ENCODE measurements around the gene CITED2.
A peak's percentile ranks its signal among the peaks of the same experiment; 100 is the strongest.

The CITED2 gene

DNA sequence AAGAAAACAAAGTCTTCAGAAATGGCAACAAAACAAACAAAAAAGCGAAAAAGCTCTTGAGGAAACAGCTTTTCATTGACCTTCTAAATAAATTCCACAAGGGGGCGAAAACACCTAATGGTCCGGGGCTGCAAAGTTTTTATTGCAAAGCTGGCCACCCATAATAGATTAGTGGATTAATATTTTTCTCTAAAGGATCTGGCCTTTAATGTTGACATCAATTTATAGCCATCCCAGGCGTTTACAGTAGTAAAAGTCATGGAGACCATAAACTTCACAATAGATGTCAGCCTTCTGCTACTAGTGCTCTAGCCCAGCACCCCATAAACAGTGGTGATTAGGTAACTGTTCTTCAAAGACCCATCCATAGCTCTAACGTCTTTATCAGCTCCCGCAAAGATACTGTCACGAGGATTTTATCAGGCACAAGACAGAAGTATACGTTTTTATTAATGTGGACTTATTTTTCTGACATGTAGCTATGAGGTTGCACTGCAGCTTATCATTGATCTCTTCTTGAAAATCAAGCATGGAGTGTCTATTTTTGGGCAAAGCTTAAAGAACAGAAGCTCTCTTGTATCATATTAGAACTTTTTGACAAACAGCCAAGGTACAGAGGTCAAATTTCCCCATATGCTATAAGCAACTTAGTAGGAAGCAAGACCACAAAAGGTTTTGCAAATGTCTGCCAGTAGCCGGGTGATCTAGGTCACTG, 4.7 kb downstream of the CITED2 start:
- Histone ChIP-seq H2BK5ac (ENCODE audit: low read depth, low read length, poor library complexity) (no peak overlapping the region), H4K8ac (ENCODE audit: low read depth, low read length) (no peak overlapping the region), H3K23ac (ENCODE audit: low read length) (no peak overlapping the region), H3K9ac (ENCODE audit: low read length) (no peak overlapping the region), H3K14ac (ENCODE audit: low read length) (no peak overlapping the region), H3K18ac (ENCODE audit: low read length) (no peak overlapping the region), H3K4me2 (ENCODE audit: low read length) (peak overlapping the region; percentile 9), H4K91ac (ENCODE audit: low read depth, low read length) (no peak overlapping the region), H3K27ac (ENCODE audit: low read depth, low read length) (peak overlapping the region; percentile 50), H3K4me1 (ENCODE audit: control insufficient read depth in 1 of 2, insufficient read depth in 2 of 2, low read length in 2 of 2) (peaks cover 2 to 11% of the 10 kb centered on the region in 2 experiments), H2BK120ac (ENCODE audit: insufficient read depth, low read length, poor library complexity) (no peak overlapping the region), H3K79me1 (ENCODE audit: low read length) (peaks cover 23% of the 10 kb centered on the region), H2AFZ (ENCODE audit: insufficient read depth, low read length, poor library complexity) (no peak overlapping the region), H3K79me2 (ENCODE audit: control insufficient read depth, insufficient read depth, low read length, poor library complexity) (peaks cover 16% of the 10 kb centered on the region), H3K4me3 (ENCODE audit: low read depth, low read length) (no peak overlapping the region), H3K36me3 (ENCODE audit: control insufficient read depth in 1 of 2, insufficient read depth in 2 of 2, low read length in 2 of 2) (peaks cover 9 to 10% of the 10 kb centered on the region in 2 experiments), H2BK12ac (ENCODE audit: low read length) (no peak overlapping the region), H3K9me3 (ENCODE audit: insufficient read depth, low read depth, low read length) (no peaks in the 10 kb centered on the region), H4K12ac (ENCODE audit: low read depth, low read length) (no peak overlapping the region), H2AK5ac (ENCODE audit: low read length) (no peak overlapping the region), H3K4ac (ENCODE audit: low read depth, low read length) (no peak overlapping the region), H3K27me3 (ENCODE audit: insufficient read depth, low read length) (no peaks in the 10 kb centered on the region)
- DNase-seq, result peak in 1 of 2 donors; percentile 77
- WGBS (ENCODE audit: extremely low coverage, insufficient coverage, insufficient read length), result no CpG with 5 or more reads among the region's 9 CpGs

DNA sequence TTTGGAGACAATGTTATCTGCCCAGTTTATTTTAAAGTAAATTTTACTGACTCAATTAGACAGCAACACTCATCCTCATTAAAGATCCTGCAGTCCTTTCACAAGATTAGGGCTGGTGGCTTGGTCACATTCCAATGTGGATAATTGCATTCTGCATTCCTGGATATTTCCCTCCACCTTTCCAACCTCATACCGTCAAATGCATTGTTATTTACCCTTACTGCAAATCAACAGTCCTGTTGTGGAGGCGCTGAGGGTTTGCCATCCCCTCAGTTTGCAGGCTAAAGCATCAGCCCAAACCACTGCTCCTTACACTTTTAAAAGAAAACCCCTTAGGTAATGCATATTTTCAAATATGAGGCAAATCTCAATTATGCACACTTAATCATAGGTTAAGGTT, 5.4 kb downstream of the CITED2 start:
- Histone ChIP-seq H3K9me3 (ENCODE audit: insufficient read depth, low read depth, low read length) (no peaks in the 10 kb centered on the region), H3K27me3 (ENCODE audit: insufficient read depth, low read length) (no peaks in the 10 kb centered on the region), H4K91ac (ENCODE audit: low read depth, low read length) (no peak overlapping the region), H3K79me2 (ENCODE audit: control insufficient read depth, insufficient read depth, low read length, poor library complexity) (peaks cover 12% of the 10 kb centered on the region), H3K9ac (ENCODE audit: low read length) (no peak overlapping the region), H3K27ac (ENCODE audit: low read depth, low read length) (peak overlapping the region; percentile 84), H4K8ac (ENCODE audit: low read depth, low read length) (no peak overlapping the region), H2BK120ac (ENCODE audit: insufficient read depth, low read length, poor library complexity) (no peak overlapping the region), H3K36me3 (ENCODE audit: control insufficient read depth in 1 of 2, insufficient read depth in 2 of 2, low read length in 2 of 2) (peaks cover 9 to 10% of the 10 kb centered on the region in 2 experiments), H3K14ac (ENCODE audit: low read length) (no peak overlapping the region), H2AK5ac (ENCODE audit: low read length) (no peak overlapping the region), H3K4me1 (ENCODE audit: control insufficient read depth in 1 of 2, insufficient read depth in 2 of 2, low read length in 2 of 2) (peaks cover 2 to 11% of the 10 kb centered on the region in 2 experiments), H2BK12ac (ENCODE audit: low read length) (no peak overlapping the region), H3K23ac (ENCODE audit: low read length) (no peak overlapping the region), H3K79me1 (ENCODE audit: low read length) (peaks cover 18% of the 10 kb centered on the region), H3K4me3 (ENCODE audit: low read depth, low read length) (no peak overlapping the region), H3K4ac (ENCODE audit: low read depth, low read length) (no peak overlapping the region), H2BK5ac (ENCODE audit: low read depth, low read length, poor library complexity) (no peak overlapping the region), H4K12ac (ENCODE audit: low read depth, low read length) (no peak overlapping the region), H2AFZ (ENCODE audit: insufficient read depth, low read length, poor library complexity) (no peak overlapping the region), H3K18ac (ENCODE audit: low read length) (no peak overlapping the region), H3K4me2 (ENCODE audit: low read length) (peak overlapping the region; percentile 54)
- WGBS (ENCODE audit: extremely low coverage, insufficient coverage, insufficient read length), result no CpG with 5 or more reads among the region's 2 CpGs
- DNase-seq, result peak; percentile 74 to 91

DNA sequence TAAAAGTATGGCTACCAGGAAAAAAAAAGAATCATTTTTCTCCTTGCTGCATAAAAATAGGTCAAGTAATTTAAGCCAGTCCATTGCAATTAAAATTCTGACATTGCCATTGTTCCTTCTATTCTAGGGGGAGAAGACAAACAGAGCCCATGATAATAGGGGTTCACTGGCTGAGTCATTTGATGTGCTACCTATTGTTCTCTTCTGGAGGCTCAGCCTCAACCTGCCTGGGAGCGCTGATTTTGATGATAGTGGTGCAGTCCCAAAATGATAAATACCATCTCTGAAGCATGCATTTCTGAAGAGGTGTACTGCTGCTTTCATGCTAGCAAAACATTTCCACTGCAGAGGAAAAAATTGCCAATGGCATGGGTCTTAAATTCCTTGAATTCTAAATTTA, 5.8 kb downstream of the CITED2 start:
- Histone ChIP-seq H3K79me1 (ENCODE audit: low read length) (peaks cover 14% of the 10 kb centered on the region), H3K4me1 (ENCODE audit: control insufficient read depth in 1 of 2, insufficient read depth in 2 of 2, low read length in 2 of 2) (peaks cover 2 to 11% of the 10 kb centered on the region in 2 experiments), H2AFZ (ENCODE audit: insufficient read depth, low read length, poor library complexity) (no peak overlapping the region), H3K23ac (ENCODE audit: low read length) (no peak overlapping the region), H3K27ac (ENCODE audit: low read depth, low read length) (peak overlapping the region; percentile 84), H3K79me2 (ENCODE audit: control insufficient read depth, insufficient read depth, low read length, poor library complexity) (peaks cover 8% of the 10 kb centered on the region), H3K27me3 (ENCODE audit: insufficient read depth, low read length) (no peaks in the 10 kb centered on the region), H3K4me2 (ENCODE audit: low read length) (peak overlapping the region; percentile 54), H4K8ac (ENCODE audit: low read depth, low read length) (no peak overlapping the region), H2BK5ac (ENCODE audit: low read depth, low read length, poor library complexity) (no peak overlapping the region), H3K36me3 (ENCODE audit: control insufficient read depth in 1 of 2, insufficient read depth in 2 of 2, low read length in 2 of 2) (peaks cover 8% of the 10 kb centered on the region in 2 experiments), H2BK120ac (ENCODE audit: insufficient read depth, low read length, poor library complexity) (peak overlapping the region; percentile 30), H3K9ac (ENCODE audit: low read length) (no peak overlapping the region), H3K9me3 (ENCODE audit: insufficient read depth, low read depth, low read length) (no peaks in the 10 kb centered on the region), H3K4me3 (ENCODE audit: low read depth, low read length) (no peak overlapping the region), H2BK12ac (ENCODE audit: low read length) (no peak overlapping the region), H4K91ac (ENCODE audit: low read depth, low read length) (no peak overlapping the region), H3K18ac (ENCODE audit: low read length) (no peak overlapping the region), H4K12ac (ENCODE audit: low read depth, low read length) (no peak overlapping the region), H3K14ac (ENCODE audit: low read length) (no peak overlapping the region), H3K4ac (ENCODE audit: low read depth, low read length) (no peak overlapping the region), H2AK5ac (ENCODE audit: low read length) (no peak overlapping the region)
- no peak for DNase-seq
- WGBS (ENCODE audit: extremely low coverage, insufficient coverage, insufficient read length), result no CpG with 5 or more reads among the region's 1 CpG

DNA sequence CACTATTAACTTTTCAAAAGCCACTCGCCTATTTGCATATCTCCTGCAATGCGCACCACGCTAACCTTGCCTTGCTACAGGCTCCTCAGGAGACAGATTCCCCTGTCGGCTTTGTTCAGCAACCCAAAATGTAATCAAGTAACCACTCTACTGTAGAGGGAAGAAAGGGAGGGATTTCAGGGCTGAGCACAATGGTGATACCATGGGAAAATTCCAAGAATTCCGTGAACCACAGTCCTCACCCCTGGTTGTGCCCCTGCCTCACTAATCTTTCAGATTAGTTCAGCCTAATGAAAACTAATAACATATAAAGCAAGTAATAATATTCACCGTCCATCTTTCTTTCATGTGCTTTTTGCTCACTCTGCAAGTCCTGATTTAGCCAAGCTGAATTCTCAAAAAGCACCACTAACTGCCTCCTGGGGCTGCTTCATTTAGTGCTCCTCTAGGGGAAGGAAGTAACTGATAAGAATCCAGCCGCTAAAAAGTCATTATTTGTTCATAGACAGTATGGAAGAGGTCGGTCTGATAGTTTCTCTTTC, 6.6 kb downstream of the CITED2 start:
- Histone ChIP-seq H3K27me3 (ENCODE audit: insufficient read depth, low read length) (no peaks in the 10 kb centered on the region), H3K9me3 (ENCODE audit: insufficient read depth, low read depth, low read length) (no peaks in the 10 kb centered on the region), H2BK12ac (ENCODE audit: low read length) (peak overlapping the region; percentile 37), H3K4me2 (ENCODE audit: low read length) (peak overlapping the region; percentile 3), H2AFZ (ENCODE audit: insufficient read depth, low read length, poor library complexity) (no peak overlapping the region), H4K12ac (ENCODE audit: low read depth, low read length) (no peak overlapping the region), H3K79me2 (ENCODE audit: control insufficient read depth, insufficient read depth, low read length, poor library complexity) (peaks cover under 1% of the 10 kb centered on the region), H3K27ac (ENCODE audit: low read depth, low read length) (peak overlapping the region; percentile 82), H3K14ac (ENCODE audit: low read length) (no peak overlapping the region), H3K4me3 (ENCODE audit: low read depth, low read length) (no peak overlapping the region), H3K36me3 (ENCODE audit: control insufficient read depth in 1 of 2, insufficient read depth in 2 of 2, low read length in 2 of 2) (peaks cover under 1% of the 10 kb centered on the region in 2 experiments), H3K18ac (ENCODE audit: low read length) (no peak overlapping the region), H3K4ac (ENCODE audit: low read depth, low read length) (no peak overlapping the region), H2BK5ac (ENCODE audit: low read depth, low read length, poor library complexity) (peak overlapping the region; percentile 37), H3K79me1 (ENCODE audit: low read length) (peaks cover 7% of the 10 kb centered on the region), H2BK120ac (ENCODE audit: insufficient read depth, low read length, poor library complexity) (peak overlapping the region; percentile 5), H4K91ac (ENCODE audit: low read depth, low read length) (peak overlapping the region; percentile 2), H2AK5ac (ENCODE audit: low read length) (no peak overlapping the region), H3K4me1 (ENCODE audit: control insufficient read depth in 1 of 2, insufficient read depth in 2 of 2, low read length in 2 of 2) (peaks cover 2 to 11% of the 10 kb centered on the region in 2 experiments), H3K23ac (ENCODE audit: low read length) (no peak overlapping the region), H3K9ac (ENCODE audit: low read length) (no peak overlapping the region), H4K8ac (ENCODE audit: low read depth, low read length) (no peak overlapping the region)
- peak in 1 of 2 donors; percentile 37 for DNase-seq
- no CpG with 5 or more reads among the region's 8 CpGs for WGBS (ENCODE audit: extremely low coverage, insufficient coverage, insufficient read length)
